HT-29 (cell line): ENCODE results near the gene ASAP3. TPM values are rescaled to one million over a fixed set of nuclear protein-coding genes. Genes with fewer than 3 reads are reported as not detected.

Experiments
- DNase-seq: peaks from one replicate; pipeline ENCODE4 v3.0.0-alpha.2; 2015; ENCODE audit warnings: low spot score
- total RNA-seq: library from RNA; depleted of rRNA; stranded (reverse); fragments of >200 nt; shearing (Covaris generic); gene quantifications from 2 replicates; pipeline ENCODE4 v1.2.3, GENCODE V29; 2014

The ASAP3 gene
- total RNA-seq, 1 experiment from 2014 or later: 4.3 TPM

GRCh38 chr1:23478896-23479665 lies 4.9 kb downstream of the ASAP3 start:
- peak; percentile 19 for DNase-seq

GRCh38 chr1:23477359-23478144 lies 6.4 kb downstream of the ASAP3 start:
- peak; percentile 23 for DNase-seq

- DNase-seq: no peak
Observed at GRCh38 chr1:23475641-23476040, 8.3 kb downstream of the ASAP3 start.

GRCh38 chr1:23475134-23475628 lies 8.8 kb downstream of the ASAP3 start:
- DNase-seq: no peak

GRCh38 chr1:23473037-23473800 lies 10.8 kb downstream of the ASAP3 start:
- no peak for DNase-seq

- no peak for DNase-seq
Observed at GRCh38 chr1:23472351-23473036, 11.5 kb downstream of the ASAP3 start.

GRCh38 chr1:23471473-23472075 lies 12.4 kb downstream of the ASAP3 start:
- no peak for DNase-seq

GRCh38 chr1:23470282-23471070 lies 13.5 kb downstream of the ASAP3 start:
- DNase-seq: no peak

- DNase-seq: no peak
Observed at GRCh38 chr1:23469372-23469982, 14.5 kb downstream of the ASAP3 start.

GRCh38 chr1:23466423-23466989 lies 17.5 kb downstream of the ASAP3 start:
- no peak for DNase-seq

- no peak for DNase-seq
Observed at GRCh38 chr1:23463286-23463685, 20.7 kb downstream of the ASAP3 start.

GRCh38 chr1:23462766-23463165 lies 21.2 kb downstream of the ASAP3 start:
- no peak for DNase-seq

- no peak for DNase-seq
Observed at GRCh38 chr1:23461050-23461449, 22.9 kb downstream of the ASAP3 start.

GRCh38 chr1:23460519-23460918 lies 23.5 kb downstream of the ASAP3 start:
- DNase-seq: no peak

GRCh38 chr1:23459338-23459757 lies 24.6 kb downstream of the ASAP3 start:
- DNase-seq: no peak

- DNase-seq: no peak
Observed at GRCh38 chr1:23456226-23456625, 27.8 kb downstream of the ASAP3 start.

GRCh38 chr1:23453455-23454000 lies 30.5 kb downstream of the ASAP3 start:
- no peak for DNase-seq

GRCh38 chr1:23452011-23452411 lies 32.0 kb downstream of the ASAP3 start:
- DNase-seq: peak; percentile 98

- DNase-seq: no peak
Observed at GRCh38 chr1:23451441-23451840, 32.5 kb downstream of the ASAP3 start.
